Measurements from ENCODE around the gene MYH3.
"Not testable (repeated sequence)": the region's sequence is repeated elsewhere in the genome, so short reads cannot be mapped to it uniquely, and the experiment has no call there.

The MYH3 gene

DNA sequence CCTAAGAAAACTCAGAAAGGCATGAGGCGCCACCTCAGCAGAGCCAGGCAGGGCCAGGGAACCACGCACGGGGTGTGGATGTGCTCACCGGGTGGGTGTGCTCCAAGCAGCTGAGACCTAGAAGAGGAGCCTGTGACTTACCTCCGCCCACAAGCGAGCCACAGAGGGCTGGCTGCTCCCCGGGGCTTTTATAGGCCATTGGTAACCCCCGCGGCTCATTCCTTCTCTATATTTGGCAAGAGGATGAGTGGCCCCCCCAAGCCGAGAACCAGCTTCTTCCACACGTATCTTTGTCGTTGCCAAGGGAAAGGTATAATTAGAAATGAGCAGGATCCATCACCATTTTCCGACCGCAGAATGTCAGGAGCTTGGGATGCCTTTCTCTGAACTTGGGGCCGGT lies at the start of gene MYH3:
Gene MYH3, minus strand, starts transcription at position 162 of the 400 bp plus-strand sequence. CDS start 2,245 bp downstream, outside the sequence.
- no peak for FAIRE-seq
- DNase-seq (ENCODE audit: low spot score) = no peak

DNA sequence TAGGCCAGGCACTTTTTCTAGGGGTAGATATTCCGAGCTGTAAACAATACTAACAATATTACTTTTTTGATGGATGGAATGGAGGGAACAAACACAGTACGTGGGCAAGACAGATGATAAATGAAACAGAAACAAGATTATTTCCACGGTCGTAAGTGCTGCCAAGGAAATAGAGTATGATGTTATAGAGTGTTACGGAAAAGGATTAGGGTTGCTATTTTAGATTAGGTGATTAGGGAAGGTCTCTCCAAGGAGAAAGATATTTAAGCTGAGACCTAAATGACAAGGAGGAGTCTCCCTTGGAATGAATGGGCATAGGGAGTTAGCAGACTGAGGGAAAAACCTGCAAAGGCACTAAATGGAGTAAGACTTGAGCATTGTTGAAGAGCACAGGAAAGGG lies 48.6 kb upstream of the MYH3 start:
- FAIRE-seq (no peak), DNase-seq (ENCODE audit: low spot score) (no peak)

DNA sequence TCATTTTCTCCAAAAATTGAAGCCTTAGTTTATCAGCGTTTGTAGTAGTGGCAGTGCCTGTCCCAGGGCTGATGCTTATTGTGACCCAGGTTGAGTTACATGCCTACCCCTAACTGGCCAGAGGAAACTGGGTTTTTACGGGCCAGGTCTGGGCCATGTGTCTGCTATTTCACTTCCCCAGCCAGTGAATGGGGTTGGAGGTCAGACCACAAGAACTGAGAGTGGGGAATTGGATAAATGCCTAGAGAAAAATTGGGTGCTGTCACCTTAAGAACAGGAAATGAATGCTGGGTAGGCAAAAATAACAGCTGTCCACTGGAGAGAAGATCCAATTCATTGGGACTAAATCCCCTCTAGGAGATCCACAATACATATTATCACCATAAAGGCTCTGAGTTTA lies 45.5 kb upstream of the MYH3 start:
- DNase-seq (ENCODE audit: low spot score) (no peak), FAIRE-seq (no peak)

DNA sequence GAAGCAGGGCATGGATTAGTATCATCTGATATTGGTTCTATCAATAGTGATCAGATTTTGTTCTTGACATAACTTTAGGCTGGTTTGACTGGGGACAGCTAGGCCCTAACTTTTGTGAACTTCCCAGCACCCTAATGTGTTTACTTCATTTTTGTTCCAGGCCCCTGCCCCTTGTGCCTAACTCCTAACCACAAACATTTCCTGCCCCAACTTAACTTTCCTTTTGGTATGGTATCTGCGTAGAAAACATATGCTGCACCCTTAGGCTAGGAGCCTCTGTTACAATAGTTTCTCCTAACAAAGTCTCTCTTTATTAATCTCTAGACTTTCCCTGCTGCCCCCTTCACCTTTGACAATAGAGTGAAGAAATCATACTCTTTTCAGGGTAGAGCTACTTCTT lies 42.7 kb upstream of the MYH3 start:
- DNase-seq (ENCODE audit: low spot score) (no peak), FAIRE-seq (no peak)

DNA sequence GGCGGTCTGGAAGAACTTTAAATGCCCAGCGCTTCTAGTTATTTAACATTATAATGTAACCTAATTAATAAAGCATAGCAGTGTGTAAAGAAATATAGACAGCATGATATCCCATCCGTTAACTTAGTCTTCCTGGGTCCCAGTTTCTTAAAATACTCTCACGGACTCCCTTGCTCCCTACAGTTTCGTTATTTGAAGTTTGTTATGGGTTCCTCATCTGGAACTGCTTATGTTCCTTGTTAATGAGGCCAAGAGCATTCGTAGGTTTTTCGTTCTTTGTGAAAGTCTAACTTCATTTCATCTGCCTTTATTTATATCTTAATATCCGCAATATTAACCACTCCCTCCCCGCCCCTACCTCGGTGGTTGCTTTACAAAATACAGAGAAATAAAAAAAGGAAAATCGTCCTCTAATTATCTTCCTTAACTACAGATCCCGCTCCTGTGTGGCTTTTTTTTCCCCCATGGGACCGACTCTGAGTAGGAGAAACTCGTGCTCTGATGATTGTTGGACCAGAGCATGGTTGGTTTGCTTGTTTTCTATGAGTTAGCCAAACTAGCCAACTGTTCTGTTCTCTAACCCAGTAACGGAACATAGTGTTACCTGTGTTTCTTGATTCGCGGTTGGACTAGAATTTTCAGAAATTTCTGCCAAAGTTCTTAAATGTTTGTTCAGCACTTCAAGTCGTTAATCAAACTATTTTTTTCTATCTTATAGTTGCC lies 41.1 kb upstream of the MYH3 start:
- FAIRE-seq (no peak), DNase-seq (ENCODE audit: low spot score) (no peak)

DNA sequence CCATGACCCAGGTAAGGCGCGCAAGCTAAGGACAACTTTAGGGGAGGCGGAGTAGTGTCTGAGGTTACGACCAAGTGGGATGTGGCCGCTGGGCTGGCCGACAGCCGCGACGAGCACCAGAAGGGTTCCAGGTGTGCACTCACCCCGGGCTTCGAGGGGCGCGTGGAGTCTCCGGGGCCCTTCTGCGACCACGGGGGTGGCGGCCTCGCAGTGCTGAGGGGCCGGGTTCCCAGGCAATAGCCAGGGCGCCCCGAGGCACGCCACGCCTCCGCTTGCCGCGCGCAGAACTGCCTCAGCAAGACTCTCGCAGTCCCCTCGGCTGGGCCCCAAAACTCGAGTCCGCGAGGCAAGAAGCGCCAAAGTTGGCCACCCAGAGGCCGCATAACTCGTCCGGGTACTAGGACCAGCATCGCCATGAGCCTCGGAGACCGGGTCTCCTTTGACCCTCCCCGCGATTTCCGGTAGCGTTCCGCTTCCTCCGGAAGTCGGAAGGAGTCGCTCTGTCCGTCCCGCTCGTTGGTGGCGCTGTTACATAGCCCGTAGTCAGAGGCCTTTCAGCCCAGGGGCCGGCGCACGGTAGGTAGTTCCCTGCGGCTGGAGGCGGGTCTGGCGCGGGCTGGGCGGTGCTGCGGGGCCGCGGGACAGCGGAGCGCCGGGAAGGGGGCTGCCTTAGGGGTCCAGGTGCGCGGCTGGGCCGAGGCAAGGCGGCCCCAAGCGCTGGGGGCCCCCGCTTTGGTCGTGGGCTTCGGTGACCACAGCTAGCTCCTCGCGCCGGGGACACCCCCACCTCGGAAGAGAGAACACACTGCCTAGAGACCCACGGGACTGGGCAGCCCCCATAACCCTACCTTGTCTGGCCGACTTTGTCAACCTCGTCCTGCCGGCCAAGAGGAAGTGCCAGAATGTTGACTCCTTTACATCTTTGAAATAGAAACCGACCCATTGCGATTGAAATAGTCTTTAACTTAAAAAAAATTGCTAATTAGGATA lies 40.3 kb upstream of the MYH3 start, which contains the start of the genes ADPRM and SCO1:
Gene ADPRM, plus strand, starts transcription at position 503 of the 990 bp plus-strand sequence. CDS start 7,333 bp downstream, outside the sequence.
Gene SCO1, minus strand, starts transcription at position 442 of the 990 bp plus-strand sequence. Its CDS starts 26 bp downstream, at position 416.
- FAIRE-seq = peak; percentile 14
- DNase-seq (ENCODE audit: low spot score) = peak; percentile 76

DNA sequence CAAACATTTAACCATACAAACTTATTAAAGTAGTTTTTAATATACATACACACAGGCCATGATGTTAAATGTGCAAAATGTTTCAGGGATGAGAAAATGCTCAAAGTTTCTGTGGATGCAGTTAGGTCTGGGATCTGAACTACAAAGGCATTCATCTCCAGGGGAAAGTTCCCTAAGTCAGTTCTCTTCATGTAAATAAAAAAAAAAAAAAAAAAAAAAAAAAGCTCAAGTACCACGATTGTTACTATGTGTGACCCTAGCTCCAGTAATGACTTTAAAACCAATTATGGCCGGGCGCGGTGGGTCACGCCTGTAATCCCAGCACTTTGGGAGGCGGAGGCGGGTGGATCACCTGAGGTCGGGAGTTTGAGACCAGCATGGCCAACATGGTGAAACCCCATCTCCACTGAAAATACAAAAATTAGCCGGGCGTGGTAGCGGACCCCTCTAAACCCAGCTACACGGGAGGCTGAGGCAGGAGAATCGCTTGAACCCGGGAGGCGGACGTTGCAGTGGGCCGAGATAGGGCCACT lies 38.8 kb upstream of the MYH3 start:
- DNase-seq (ENCODE audit: low spot score); FAIRE-seq: not testable (repeated sequence)

DNA sequence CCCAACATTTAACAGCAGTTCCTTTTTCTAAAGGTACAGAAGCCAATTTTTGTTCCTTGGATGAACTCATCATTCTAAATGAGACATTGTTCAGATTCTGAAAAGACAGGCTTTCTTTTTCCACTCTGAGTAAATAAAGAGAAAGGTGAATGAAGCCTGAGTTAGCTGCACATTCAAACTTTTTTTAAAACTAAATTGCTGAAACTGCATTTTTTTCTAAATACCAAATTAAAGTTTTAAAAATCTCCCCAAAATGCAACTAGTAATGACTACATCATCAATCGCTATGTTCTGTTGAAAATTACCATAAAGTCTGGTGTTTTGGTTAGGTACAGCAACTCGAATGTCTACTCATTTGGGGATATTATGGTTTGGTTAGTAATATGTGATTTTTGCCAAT lies 30.4 kb upstream of the MYH3 start:
- DNase-seq (ENCODE audit: low spot score) (no peak), FAIRE-seq (no peak)

DNA sequence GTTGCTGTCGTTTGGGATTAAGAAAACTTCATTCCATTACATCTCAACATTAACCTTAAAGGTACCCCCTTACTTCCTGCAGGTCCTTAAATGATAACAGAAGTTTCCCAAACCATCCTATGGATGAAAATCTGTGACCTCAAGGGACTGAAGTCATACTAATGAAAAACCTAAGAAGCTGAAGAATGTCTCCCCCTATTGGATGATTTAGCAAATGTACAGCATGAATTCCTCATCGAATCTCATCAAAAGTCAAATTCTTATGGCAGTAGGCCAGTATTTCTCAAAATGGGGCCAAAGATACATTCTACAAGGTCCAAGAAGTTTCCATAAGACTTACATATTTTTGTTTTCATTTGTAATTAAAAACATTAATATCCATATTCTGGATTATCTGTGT lies 26.7 kb upstream of the MYH3 start:
- no peak for FAIRE-seq
- DNase-seq (ENCODE audit: low spot score) = peak; percentile 10

DNA sequence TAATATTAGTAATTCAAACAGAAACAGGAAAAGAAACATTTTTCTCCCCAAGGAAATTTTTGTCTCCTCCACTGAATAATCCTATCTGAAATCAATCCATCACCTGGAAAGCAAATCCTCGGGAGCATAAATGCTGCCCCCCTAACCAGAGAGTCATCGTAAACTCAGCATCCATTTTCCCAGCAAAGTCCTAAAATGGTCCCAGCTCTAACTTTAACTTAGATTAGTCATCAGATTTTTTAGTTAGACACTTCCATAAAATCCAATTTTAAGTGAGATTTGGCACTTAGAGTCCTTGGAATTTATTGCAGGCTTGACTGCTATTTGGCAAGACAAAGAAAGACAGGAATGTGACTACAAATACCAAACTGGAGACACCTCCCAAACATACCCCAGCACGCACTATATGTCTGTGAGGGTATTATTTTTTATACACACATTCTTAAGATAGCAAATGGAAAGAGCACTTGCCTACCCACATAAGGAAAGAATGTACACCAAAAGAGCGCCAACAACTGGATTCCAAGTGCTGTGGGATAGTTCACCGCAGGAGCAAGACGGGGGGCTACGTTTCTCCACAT lies 24.8 kb upstream of the MYH3 start:
- FAIRE-seq (no peak), DNase-seq (ENCODE audit: low spot score) (no peak)

DNA sequence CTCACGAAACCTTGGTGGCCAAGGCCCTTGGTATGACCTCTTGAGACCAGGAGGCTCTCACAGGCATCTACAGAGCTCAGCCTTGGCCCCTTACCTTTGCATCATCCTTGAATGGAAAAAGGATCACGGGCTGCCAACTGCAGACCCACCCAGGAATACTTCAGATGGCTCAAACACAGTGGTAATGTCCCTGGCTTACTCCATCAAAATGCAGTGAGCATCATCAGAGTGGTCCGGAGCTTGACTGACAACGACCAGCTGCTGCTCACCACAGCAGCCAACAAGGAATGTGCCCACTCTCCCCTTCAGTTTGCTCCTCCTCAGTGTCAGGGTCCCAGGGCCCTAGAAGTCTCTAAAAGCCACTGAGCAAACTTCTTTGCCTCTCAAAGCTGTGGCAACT lies 17.6 kb upstream of the MYH3 start:
- FAIRE-seq = no peak
- no peak for DNase-seq (ENCODE audit: low spot score)

DNA sequence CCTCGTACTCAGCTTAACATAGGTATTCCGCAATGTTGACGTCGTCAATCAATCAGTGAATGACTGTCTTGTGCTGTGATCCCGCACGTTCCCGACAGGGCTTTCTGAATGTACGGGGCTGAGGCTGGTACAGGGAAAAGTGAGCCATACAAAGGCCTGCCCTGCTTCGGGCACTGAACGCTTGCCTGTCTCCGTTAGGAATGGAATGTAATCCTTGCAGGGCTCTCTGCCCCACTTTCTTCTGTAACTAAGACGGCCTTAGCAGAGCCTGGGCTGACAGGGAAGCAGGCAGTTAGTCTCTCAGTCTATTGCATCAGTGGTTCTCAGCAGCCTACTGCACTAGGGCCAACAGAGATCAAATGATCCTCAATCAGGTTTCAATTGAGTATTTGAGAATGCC lies 16.2 kb upstream of the MYH3 start:
- DNase-seq (ENCODE audit: low spot score) = no peak
- FAIRE-seq = no peak

DNA sequence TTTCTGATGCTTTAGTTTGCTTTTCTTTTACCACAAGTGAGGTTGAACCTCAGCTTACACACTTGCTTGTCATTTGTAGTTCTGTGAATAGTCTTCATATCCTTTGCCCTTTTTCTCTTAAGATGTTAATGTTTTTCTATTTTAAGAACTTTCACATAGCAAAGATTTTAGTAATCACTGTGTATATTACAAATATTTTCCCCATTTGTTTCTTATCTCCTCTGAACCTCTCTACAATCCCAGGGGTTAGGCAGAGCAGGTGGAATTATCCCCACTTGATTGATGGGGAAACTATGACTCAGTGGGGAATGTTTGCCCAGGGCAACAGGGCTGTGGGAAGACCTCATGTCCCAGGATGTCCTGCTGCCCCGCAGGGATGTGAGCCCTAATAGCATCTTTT lies 11.7 kb upstream of the MYH3 start:
- no peak for DNase-seq (ENCODE audit: low spot score)
- no peak for FAIRE-seq

DNA sequence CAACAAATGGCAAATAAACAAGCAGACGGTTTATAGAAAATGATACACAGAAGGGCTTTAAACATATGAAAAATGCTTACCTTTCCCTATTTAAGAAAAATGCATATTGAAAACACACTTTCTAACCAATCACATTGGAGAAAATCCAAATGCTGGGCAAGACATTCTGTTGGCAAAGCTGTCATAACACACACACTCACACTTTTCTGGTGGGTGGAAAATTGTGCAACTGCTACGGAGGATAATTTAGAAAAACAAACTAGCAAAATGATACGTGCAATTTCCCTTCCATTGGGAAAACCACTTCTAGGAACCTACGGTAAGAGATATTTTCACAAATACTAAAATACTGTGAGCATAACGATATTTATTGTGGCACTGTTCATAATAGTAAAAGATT lies 9.8 kb upstream of the MYH3 start:
- FAIRE-seq (no peak), DNase-seq (ENCODE audit: low spot score) (no peak)

DNA sequence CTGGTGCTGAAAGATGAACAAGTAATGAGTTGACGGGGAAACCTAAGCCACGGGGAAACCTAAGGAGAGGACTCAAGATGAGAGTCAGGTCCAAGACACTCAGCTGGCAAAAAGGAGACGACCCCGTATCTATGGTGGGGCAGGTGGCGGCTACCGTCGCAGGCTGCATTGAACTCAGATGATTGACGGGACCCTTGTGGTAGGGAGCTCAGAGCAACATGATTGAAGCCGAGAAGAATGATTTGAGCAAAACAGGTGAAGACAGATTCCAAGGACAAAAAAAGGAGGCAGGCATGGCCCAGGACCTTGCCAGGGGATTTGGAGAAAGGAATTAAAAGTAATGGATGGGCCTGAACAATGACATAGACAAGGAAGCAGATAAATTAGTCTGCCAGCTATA lies 7.5 kb upstream of the MYH3 start:
- FAIRE-seq = no peak
- DNase-seq (ENCODE audit: low spot score) = no peak

DNA sequence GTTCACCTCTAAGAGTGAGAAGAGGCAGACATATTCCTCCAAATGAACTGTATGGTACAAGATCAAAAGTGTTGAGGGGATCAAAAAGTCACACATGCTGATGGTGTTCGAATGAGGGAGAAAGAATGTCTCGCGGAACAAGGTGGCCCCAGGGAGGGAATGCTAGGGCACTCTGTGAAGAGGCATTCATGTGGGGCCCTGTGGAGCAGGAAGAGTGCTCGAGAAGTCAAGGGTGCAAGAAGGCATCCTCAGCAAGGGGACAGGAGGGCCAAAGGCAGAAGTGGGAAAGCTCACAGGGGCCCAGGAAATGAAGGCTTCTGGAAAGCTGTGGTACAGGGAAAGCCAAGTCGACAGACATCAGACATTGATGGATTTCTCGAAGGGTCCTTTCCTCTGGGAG lies 6.1 kb upstream of the MYH3 start:
- DNase-seq (ENCODE audit: low spot score) (no peak), FAIRE-seq (no peak)

DNA sequence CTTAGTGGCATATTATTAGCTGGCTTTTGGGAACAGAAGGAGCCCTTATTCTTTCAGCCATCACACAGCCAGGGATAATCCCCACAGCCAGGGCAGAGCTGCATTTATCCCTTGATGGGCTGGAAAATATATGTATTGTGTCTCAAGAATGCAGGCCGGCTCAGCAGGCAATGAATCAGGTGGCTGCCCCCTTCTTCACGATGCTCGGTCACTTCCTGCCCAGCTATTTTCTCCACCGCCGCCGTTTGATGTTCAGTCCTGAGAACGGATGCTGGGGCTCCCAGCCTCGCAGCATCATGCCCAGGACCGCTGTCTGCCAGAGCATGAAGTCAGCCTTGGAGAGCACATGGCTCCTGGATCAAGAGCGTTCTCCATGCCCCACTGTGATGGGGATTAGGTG lies 4.3 kb upstream of the MYH3 start:
- FAIRE-seq (no peak), DNase-seq (ENCODE audit: low spot score) (no peak)

DNA sequence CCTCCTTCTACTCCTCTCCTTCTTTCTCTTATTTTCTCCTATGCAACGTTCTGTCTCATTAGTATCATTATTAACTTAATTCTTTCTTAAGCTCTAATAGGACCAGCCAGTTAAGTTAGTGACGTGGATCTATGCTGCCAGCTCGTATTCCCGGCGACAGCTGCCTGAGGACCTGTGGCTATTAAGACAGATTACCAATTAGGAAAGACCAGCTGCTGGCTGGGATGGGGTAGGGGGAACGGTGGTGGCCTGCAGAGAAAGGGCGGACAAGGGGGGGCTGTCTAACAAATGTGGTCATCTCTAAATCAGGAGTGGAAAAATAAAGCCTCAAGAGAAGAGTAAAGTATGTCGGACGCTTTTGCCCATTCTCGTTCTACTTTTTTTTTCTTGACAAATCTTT lies 770 bp upstream of the MYH3 start:
- no peak for FAIRE-seq
- DNase-seq (ENCODE audit: low spot score) = no peak

DNA sequence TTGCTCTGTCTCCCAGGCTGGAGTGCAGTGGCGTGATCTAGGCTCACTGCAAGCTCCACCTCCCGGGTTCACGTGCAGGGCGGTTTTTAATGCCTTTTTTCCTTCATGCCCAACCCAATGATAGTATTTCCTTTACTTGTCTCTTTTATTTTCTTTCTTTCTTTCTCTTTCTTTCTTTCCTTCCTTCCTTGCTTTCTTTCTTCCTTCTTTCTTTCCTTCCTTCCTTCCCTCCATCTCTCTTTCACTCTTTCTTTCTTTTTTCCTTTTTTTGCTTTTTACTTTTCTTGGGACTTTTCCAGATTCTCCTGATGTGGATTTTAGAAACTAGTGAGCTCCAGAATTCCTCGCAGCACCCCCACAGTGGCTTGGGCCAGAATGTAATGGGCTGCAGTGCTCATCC lies 3.1 kb downstream of the MYH3 start:
- no peak for DNase-seq (ENCODE audit: low spot score)
- no peak for FAIRE-seq

DNA sequence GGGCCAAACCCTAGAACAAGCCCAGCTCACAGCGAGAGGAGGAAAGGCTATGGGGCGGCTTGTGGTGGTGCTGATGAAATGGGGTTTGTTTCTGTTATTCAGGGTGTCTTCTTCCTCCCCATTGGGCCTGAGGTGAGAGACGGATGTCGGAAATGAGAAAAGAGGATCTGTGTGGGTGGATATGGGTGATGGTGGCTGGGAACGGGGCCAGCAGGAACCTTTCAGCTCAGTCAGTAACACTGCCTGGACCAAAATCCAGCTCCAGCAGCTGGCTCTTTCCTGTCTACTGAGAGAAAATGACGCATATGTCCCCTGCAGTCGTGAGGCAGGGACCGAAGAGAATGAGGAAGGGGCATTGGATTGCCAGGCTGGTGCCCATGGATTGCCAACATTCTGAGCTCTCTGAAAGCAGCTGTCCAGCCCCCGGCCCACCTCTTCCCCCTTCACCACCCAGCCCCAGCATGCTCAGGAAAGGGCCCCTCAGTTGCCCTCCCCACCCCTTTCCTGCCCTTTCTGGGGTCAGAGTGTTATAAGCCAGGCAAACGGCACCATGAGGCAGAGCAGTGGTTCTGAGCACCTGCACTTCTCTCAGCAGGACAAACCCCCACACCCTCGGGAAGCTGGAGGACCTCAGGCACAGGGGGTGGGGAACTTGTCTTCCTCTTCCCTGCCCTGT lies 4.0 kb downstream of the MYH3 start:
- no peak for DNase-seq (ENCODE audit: low spot score)

DNA sequence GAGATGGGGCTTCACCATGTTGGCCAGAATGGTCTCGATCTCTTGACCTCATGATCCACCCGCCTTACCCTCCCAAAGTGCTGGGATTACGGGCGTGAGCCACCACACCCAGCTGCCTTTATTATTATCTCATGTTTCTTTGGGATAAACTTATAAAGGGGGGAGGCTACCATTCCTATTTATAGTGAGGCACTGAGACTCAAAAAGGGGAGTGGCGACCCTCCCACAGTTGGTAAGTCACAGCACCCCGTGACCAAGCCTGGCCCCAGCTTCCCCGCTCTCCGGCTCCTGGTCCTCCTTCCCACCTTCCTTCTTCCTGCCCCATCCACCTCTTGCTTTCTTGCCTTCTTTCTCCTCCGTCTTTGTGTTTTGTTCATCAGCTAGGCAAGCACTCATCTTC lies 5.2 kb downstream of the MYH3 start:
- FAIRE-seq = no peak

More for the DNA sequence above, 4.0 kb downstream of the MYH3 start:
- FAIRE-seq = no peak

More for the DNA sequence above, 5.2 kb downstream of the MYH3 start:
- DNase-seq (ENCODE audit: low spot score) = no peak

Data from RCC 7860 (cell line).